Measurements from ENCODE around the gene TEKT2. TPM values are rescaled to one million over a fixed set of nuclear protein-coding genes. Genes with fewer than 3 reads are reported as not detected.

The TEKT2 gene
- total RNA-seq, 4 donors from 2014 or later, result 0.90 TPM; not detected in 3

GRCh38 chr1:36107394-36107793 lies 23.5 kb downstream of the TEKT2 start:
- WGBS, 2 donors, result 62% methylated on average over 9 of the region's 9 CpGs
- TF ChIP-seq EP300 (IDR thresholded peaks at IDR 0.05) (no peak), CTCF (IDR thresholded peaks at IDR 0.05) (no peak)
- Histone ChIP-seq H3K4me3 (no peak overlapping the region), H3K27me3 (no peaks in the 10 kb centered on the region), H3K9me3 (no peaks in the 10 kb centered on the region), H3K4me1 (peaks cover 0 to 34% (median 3%) of the 10 kb centered on the region in 4 donors), H3K36me3 (no peaks in the 10 kb centered on the region), H3K27ac (peak overlapping the region in 2 of 4 donors; percentile 49 to 72)
- DNase-seq (ENCODE audit: low spot score in 2 of 2), result no peak

GRCh38 chr1:36108314-36108713 lies 24.4 kb downstream of the TEKT2 start:
- no peak for DNase-seq (ENCODE audit: low spot score in 2 of 2)
- Histone ChIP-seq H3K27me3 (no peaks in the 10 kb centered on the region), H3K27ac (peak overlapping the region in 2 of 4 donors; percentile 49 to 72), H3K36me3 (no peaks in the 10 kb centered on the region), H3K4me3 (no peak overlapping the region), H3K4me1 (peaks cover 0 to 34% (median 3%) of the 10 kb centered on the region in 4 donors), H3K9me3 (no peaks in the 10 kb centered on the region)
- WGBS, 2 donors, result 57 to 60% methylated on average over 14 of the region's 14 CpGs
- TF ChIP-seq EP300 (IDR thresholded peaks at IDR 0.05) (no peak), POLR2A (IDR thresholded peaks at IDR 0.05) (no peak), CTCF (IDR thresholded peaks at IDR 0.05) (no peak)

GRCh38 chr1:36109041-36109679 lies 25.3 kb downstream of the TEKT2 start:
- DNase-seq (ENCODE audit: low spot score in 2 of 2), result no peak
- Histone ChIP-seq H3K27me3 (no peaks in the 10 kb centered on the region), H3K9me3 (no peaks in the 10 kb centered on the region), H3K4me3 (no peak overlapping the region), H3K27ac (peak overlapping the region in 2 of 4 donors; percentile 25 to 49), H3K4me1 (peaks cover 0 to 34% (median 3%) of the 10 kb centered on the region in 4 donors), H3K36me3 (no peaks in the 10 kb centered on the region)
- TF ChIP-seq POLR2A (IDR thresholded peaks at IDR 0.05), result no peak
- no peak for TF ChIP-seq EP300 (IDR thresholded peaks at IDR 0.05)
- TF ChIP-seq CTCF (IDR thresholded peaks at IDR 0.05), result no peak
- 65% methylated on average over 10 to 11 of the region's 11 CpGs for WGBS, 2 donors

- no peak for DNase-seq (ENCODE audit: low spot score in 2 of 2)
- no peak overlapping the region for H3K4me3 ChIP-seq
- WGBS, 2 donors, result 57% methylated on average over 4 of the region's 4 CpGs
- H3K27ac ChIP-seq, result peak overlapping the region in 1 of 4 donors; percentile 20
- H3K4me1 ChIP-seq, result peaks cover 0 to 51% (median 17%) of the 10 kb centered on the region in 4 donors
- TF ChIP-seq EP300 (IDR thresholded peaks at IDR 0.05), result no peak
- TF ChIP-seq POLR2A (IDR thresholded peaks at IDR 0.05), result no peak
- no peak for TF ChIP-seq CTCF (IDR thresholded peaks at IDR 0.05)
- no peaks in the 10 kb centered on the region for H3K27me3 ChIP-seq
- H3K9me3 ChIP-seq, result no peaks in the 10 kb centered on the region
- H3K36me3 ChIP-seq, result no peaks in the 10 kb centered on the region
These were observed 27.3 kb downstream of the TEKT2 start for GRCh38 chr1:36111151-36111550.

- no peak overlapping the region for H3K27ac ChIP-seq
- DNase-seq (ENCODE audit: low spot score in 2 of 2), result no peak
- no peak overlapping the region for H3K4me3 ChIP-seq
- peaks cover 0 to 53% (median 20%) of the 10 kb centered on the region in 4 donors for H3K4me1 ChIP-seq
- TF ChIP-seq POLR2A (IDR thresholded peaks at IDR 0.05) (no peak), EP300 (IDR thresholded peaks at IDR 0.05) (no peak), CTCF (IDR thresholded peaks at IDR 0.05) (no peak)
- H3K9me3 ChIP-seq, result no peaks in the 10 kb centered on the region
- no peaks in the 10 kb centered on the region for H3K27me3 ChIP-seq
- no peaks in the 10 kb centered on the region for H3K36me3 ChIP-seq
- WGBS, 2 donors, result 83 to 85% methylated on average over 9 of the region's 9 CpGs
These were observed 28.9 kb downstream of the TEKT2 start for GRCh38 chr1:36112823-36113222.
